ENCODE data around the gene EIF1AD.

DNA sequence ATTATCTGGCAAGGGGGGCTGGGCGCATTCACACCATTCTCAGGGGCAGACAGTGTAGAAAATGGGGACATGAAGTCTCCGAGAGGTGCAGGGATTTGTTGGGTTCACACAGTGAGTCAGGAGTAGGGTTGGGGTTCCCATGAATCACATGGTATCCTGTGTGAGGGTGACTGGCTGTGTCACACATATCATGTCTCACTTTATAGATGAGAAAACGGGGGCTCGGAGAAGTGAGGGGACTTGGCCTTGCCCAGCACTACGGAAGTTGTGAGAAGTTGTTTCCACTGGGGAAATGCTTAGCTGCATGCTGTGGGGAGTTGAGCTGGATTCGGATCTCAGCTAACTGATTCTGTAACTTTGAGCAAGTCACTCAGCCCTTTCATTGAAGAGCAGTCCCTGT lies 42.8 kb upstream of the EIF1AD start:
- TF ChIP-seq, protein P1, sequence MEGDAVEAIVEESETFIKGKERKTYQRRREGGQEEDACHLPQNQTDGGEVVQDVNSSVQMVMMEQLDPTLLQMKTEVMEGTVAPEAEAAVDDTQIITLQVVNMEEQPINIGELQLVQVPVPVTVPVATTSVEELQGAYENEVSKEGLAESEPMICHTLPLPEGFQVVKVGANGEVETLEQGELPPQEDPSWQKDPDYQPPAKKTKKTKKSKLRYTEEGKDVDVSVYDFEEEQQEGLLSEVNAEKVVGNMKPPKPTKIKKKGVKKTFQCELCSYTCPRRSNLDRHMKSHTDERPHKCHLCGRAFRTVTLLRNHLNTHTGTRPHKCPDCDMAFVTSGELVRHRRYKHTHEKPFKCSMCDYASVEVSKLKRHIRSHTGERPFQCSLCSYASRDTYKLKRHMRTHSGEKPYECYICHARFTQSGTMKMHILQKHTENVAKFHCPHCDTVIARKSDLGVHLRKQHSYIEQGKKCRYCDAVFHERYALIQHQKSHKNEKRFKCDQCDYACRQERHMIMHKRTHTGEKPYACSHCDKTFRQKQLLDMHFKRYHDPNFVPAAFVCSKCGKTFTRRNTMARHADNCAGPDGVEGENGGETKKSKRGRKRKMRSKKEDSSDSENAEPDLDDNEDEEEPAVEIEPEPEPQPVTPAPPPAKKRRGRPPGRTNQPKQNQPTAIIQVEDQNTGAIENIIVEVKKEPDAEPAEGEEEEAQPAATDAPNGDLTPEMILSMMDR (conservative IDR thresholded peaks at IDR 0.05): 0 out of 2 replicates have a peak, but pooled peaks have one; percentile 59
- no peak for TF ChIP-seq ZFX (IDR thresholded peaks at IDR 0.05)

Measured in C4-2B (cell line).